Right cardiac atrium (tissue), 5 donors: ENCODE measurements around the gene PIK3R4. TPM values are rescaled to one million over a fixed set of nuclear protein-coding genes. Genes with fewer than 3 reads are reported as not detected.

Experiments used
- ATAC-seq, 2 donors: fragments of 200-7000 bp; cut with Tn5 transposase; one replicate each; pipeline versions ENCODE4 v1.8.0 to v1.9.1; 2020; ENCODE audit warnings: moderate library complexity in 2 of 2, mild to moderate bottlenecking in 1 of 2
- DNase-seq, 3 donors: peaks; one replicate each; pipeline ENCODE4 v3.0.0-alpha.2; 2020
- H3K27ac ChIP-seq: one replicate; pipeline ENCODE4 v1.5.1; 2013; ENCODE audit warnings: mild to moderate bottlenecking, low read length, control low read depth, moderate library complexity
- H3K27me3 ChIP-seq: one replicate; pipeline ENCODE4 v1.6.1; 2013; ENCODE audit not compliant: control insufficient read depth, insufficient read depth
- H3K4me1 ChIP-seq: one replicate; pipeline ENCODE4 v1.6.1; 2013; ENCODE audit warnings: low read length; ENCODE audit not compliant: control insufficient read depth, insufficient read depth
- H3K4me3 ChIP-seq: one replicate; pipeline ENCODE4 v1.5.1; 2013; ENCODE audit warnings: low read length, control low read depth
- H3K9me3 ChIP-seq: one replicate; pipeline ENCODE4 v1.6.1; 2013; ENCODE audit warnings: low read length; ENCODE audit not compliant: control insufficient read depth
- WGBS: extraction: QIAGEN DNeasy Blood & Tissue Kit; methylation state at CpG from one replicate; pipeline ENCODE4 v1.1.7; 2013; 5-methylcytosine and 5-hydroxymethylcytosine counted together
- intact Hi-C, 4 donors: fragments of 100-400 bp; cut with DNase I; formaldehyde crosslinking; loops; one replicate each; pipeline versions ENCODE4 v1.11.0 to v1.14.0; 2022 to 2023
- polyA plus RNA-seq: library from polyadenylated mRNA; stranded (reverse); fragments of 200-250 nt; gene quantifications from one replicate; pipeline ENCODE4 v1.2.3, GENCODE V29; 2013
- total RNA-seq, 4 donors: library from RNA; stranded (reverse); fragmentation: NEBNext Ultra II Directional; extraction: Animal tissue kit (Norgen Biotek cat#: 25700); gene quantifications; one replicate each; pipeline ENCODE4 v1.2.1, GENCODE V29; 2021
- donor health status: healthy with polysubstance abuse.
- donor health status: DM: no; HTN: yes; CAD: no.
- donor health status: DM: no; HTN: no; CAD: no.
- donor health status: DM: no; HTN: yes; CAD: no; lungs with severe emphysema.
- donor health status: DM: yes; HTN: yes; CAD: no.

Gene PIK3R4
- total and polyA plus RNA-seq, 5 donors = 15.1 to 24.6 (median 18.2) TPM

GRCh38 chr3:130772129-130772528 lies 25.5 kb upstream of the PIK3R4 start:
- ATAC-seq = no peak
- H3K27me3 ChIP-seq = no peaks in the 10 kb centered on the region
- intact Hi-C loops = no loop called here
- H3K9me3 ChIP-seq = no peaks in the 10 kb centered on the region
- no peak for DNase-seq
- no peaks in the 10 kb centered on the region for H3K4me1 ChIP-seq
- no peak overlapping the region for H3K27ac ChIP-seq
- H3K4me3 ChIP-seq = no peak overlapping the region

GRCh38 chr3:130770644-130771043 lies 24.0 kb upstream of the PIK3R4 start:
- intact Hi-C loops = no loop called here
- no peak for DNase-seq
- no peaks in the 10 kb centered on the region for H3K27me3 ChIP-seq
- WGBS = 69% methylated on average over 2 of the region's 2 CpGs
- H3K4me3 ChIP-seq = no peak overlapping the region
- H3K9me3 ChIP-seq = no peaks in the 10 kb centered on the region
- no peak for ATAC-seq
- no peak overlapping the region for H3K27ac ChIP-seq
- no peaks in the 10 kb centered on the region for H3K4me1 ChIP-seq

- DNase-seq (no peak), ATAC-seq (no peak)
- Histone ChIP-seq H3K9me3 (no peaks in the 10 kb centered on the region), H3K27me3 (no peaks in the 10 kb centered on the region), H3K4me1 (no peaks in the 10 kb centered on the region), H3K27ac (no peak overlapping the region), H3K4me3 (no peak overlapping the region)
- intact Hi-C loops = loop anchor here in 2 of 4 donors (5.0 kb wide), 1 partner anchor 130 kb away; the partner anchor contains the start of gene ATP2C1 (in 2 of the 2)
- WGBS = 84% methylated on average over 9 of the region's 9 CpGs
Measured at GRCh38 chr3:130761730-130762311, 15.2 kb upstream of the PIK3R4 start.

GRCh38 chr3:130760922-130761321 lies 14.3 kb upstream of the PIK3R4 start:
- H3K4me3 ChIP-seq = no peak overlapping the region
- no peaks in the 10 kb centered on the region for H3K27me3 ChIP-seq
- H3K9me3 ChIP-seq = no peaks in the 10 kb centered on the region
- H3K4me1 ChIP-seq = no peaks in the 10 kb centered on the region
- WGBS = 71% methylated on average over 1 of the region's 1 CpG
- no peak overlapping the region for H3K27ac ChIP-seq
- ATAC-seq = no peak
- DNase-seq = no peak
- intact Hi-C loops = loop anchor here in 2 of 4 donors (5.0 kb wide), 1 partner anchor 131 kb away; the partner anchor contains the start of gene ATP2C1 (in 2 of the 2)

- Histone ChIP-seq H3K9me3 (no peaks in the 10 kb centered on the region), H3K4me1 (no peaks in the 10 kb centered on the region), H3K27me3 (no peaks in the 10 kb centered on the region), H3K4me3 (no peak overlapping the region), H3K27ac (no peak overlapping the region)
- intact Hi-C loops = loop anchor here (2.0 to 5.0 kb wide), 2 partner anchors 132 to 135 kb away; partner anchors contain the start of gene ATP2C1 (in 4 of the 4)
- DNase-seq (peak; percentile 27 to 53 (median 41)), ATAC-seq (peak; percentile 63 to 67)
- WGBS = 1% methylated on average over 4 of the region's 4 CpGs
Measured at GRCh38 chr3:130759692-130760338, 13.2 kb upstream of the PIK3R4 start.

GRCh38 chr3:130758624-130759369 lies 12.2 kb upstream of the PIK3R4 start:
- intact Hi-C loops = loop anchor here in 2 of 4 donors (2.0 to 5.0 kb wide), 2 partner anchors 134 to 136 kb away; partner anchors contain the start of gene ATP2C1 (in 2 of the 2)
- DNase-seq (no peak), ATAC-seq (no peak)
- no peaks in the 10 kb centered on the region for H3K27me3 ChIP-seq
- H3K27ac ChIP-seq = no peak overlapping the region
- no peaks in the 10 kb centered on the region for H3K4me1 ChIP-seq
- WGBS = 83% methylated on average over 7 of the region's 7 CpGs
- no peaks in the 10 kb centered on the region for H3K9me3 ChIP-seq
- H3K4me3 ChIP-seq = no peak overlapping the region

- Histone ChIP-seq H3K4me3 (no peak overlapping the region), H3K27ac (no peak overlapping the region), H3K9me3 (no peaks in the 10 kb centered on the region), H3K27me3 (no peaks in the 10 kb centered on the region), H3K4me1 (no peaks in the 10 kb centered on the region)
- no peak for ATAC-seq
- DNase-seq = no peak
- WGBS = 94% methylated on average over 3 of the region's 3 CpGs
- intact Hi-C loops = loop anchor here in 2 of 4 donors (2.0 to 5.0 kb wide), 2 partner anchors 135 to 137 kb away; partner anchors contain the start of gene ATP2C1 (in 2 of the 2)
Measured at GRCh38 chr3:130757611-130758150, 11.1 kb upstream of the PIK3R4 start.

GRCh38 chr3:130755666-130756065 lies 9.0 kb upstream of the PIK3R4 start:
- H3K27ac ChIP-seq = no peak overlapping the region
- H3K4me3 ChIP-seq = no peak overlapping the region
- WGBS = 82% methylated on average over 5 of the region's 5 CpGs
- H3K4me1 ChIP-seq = no peaks in the 10 kb centered on the region
- no peaks in the 10 kb centered on the region for H3K9me3 ChIP-seq
- ATAC-seq = no peak
- no peaks in the 10 kb centered on the region for H3K27me3 ChIP-seq
- DNase-seq = no peak
- intact Hi-C loops = loop anchor here in 1 of 4 donors (5.0 kb wide), 1 partner anchor 137 kb away; the partner anchor contains the start of gene ATP2C1

- WGBS = 62% methylated on average over 1 of the region's 1 CpG
- Histone ChIP-seq H3K4me3 (no peak overlapping the region), H3K4me1 (peaks cover 10% of the 10 kb centered on the region), H3K27me3 (no peaks in the 10 kb centered on the region), H3K27ac (no peak overlapping the region), H3K9me3 (no peaks in the 10 kb centered on the region)
- DNase-seq (no peak), ATAC-seq (no peak)
- intact Hi-C loops = no loop called here
Measured at GRCh38 chr3:130748981-130749380, 2.4 kb upstream of the PIK3R4 start.

- ATAC-seq (no peak), DNase-seq (no peak)
- Histone ChIP-seq H3K27me3 (no peaks in the 10 kb centered on the region), H3K27ac (no peak overlapping the region), H3K9me3 (no peaks in the 10 kb centered on the region), H3K4me1 (peaks cover 12% of the 10 kb centered on the region), H3K4me3 (no peak overlapping the region)
- intact Hi-C loops = no loop called here
- 53% methylated on average over 3 of the region's 3 CpGs for WGBS
Measured at GRCh38 chr3:130748467-130748861, 1.8 kb upstream of the PIK3R4 start.

- no peaks in the 10 kb centered on the region for H3K9me3 ChIP-seq
- WGBS = 88% methylated on average over 2 of the region's 2 CpGs
- ATAC-seq = no peak
- H3K4me1 ChIP-seq = peaks cover 14% of the 10 kb centered on the region
- H3K27me3 ChIP-seq = no peaks in the 10 kb centered on the region
- intact Hi-C loops = no loop called here
- DNase-seq = no peak
- no peak overlapping the region for H3K27ac ChIP-seq
- H3K4me3 ChIP-seq = no peak overlapping the region
Measured at GRCh38 chr3:130743354-130743753, 3.3 kb downstream of the PIK3R4 start.
